Muscle of leg (tissue), 16 donors: ENCODE results near the gene PRKD1. TPM values are rescaled to one million over a fixed set of nuclear protein-coding genes. Genes with fewer than 3 reads are reported as not detected.

ENCODE experiments used
- DNase-seq: peaks from one replicate; pipeline ENCODE4 v3.0.0; 2013
- H3K27ac ChIP-seq: one replicate; pipeline ENCODE4 v1.5.1; 2013; ENCODE audit warnings: mild to moderate bottlenecking, low read length, control low read depth
- H3K27me3 ChIP-seq: one replicate; pipeline ENCODE4 v1.6.1; 2013; ENCODE audit warnings: low read length; ENCODE audit not compliant: control insufficient read depth, insufficient read depth
- H3K36me3 ChIP-seq: one replicate; pipeline ENCODE4 v1.6.1; 2013; ENCODE audit warnings: low read length; ENCODE audit not compliant: control insufficient read depth, insufficient read depth
- H3K4me1 ChIP-seq: one replicate; pipeline ENCODE4 v1.6.1; 2013; ENCODE audit warnings: low read length; ENCODE audit not compliant: control insufficient read depth, insufficient read depth
- H3K4me3 ChIP-seq: one replicate; pipeline ENCODE4 v1.5.1; 2013; ENCODE audit warnings: low read length, control low read depth
- H3K9me3 ChIP-seq: replicated peaks from 2 replicates; pipeline ENCODE4 v1.6.1; 2013; ENCODE audit warnings: low read depth, low read length; ENCODE audit not compliant: control insufficient read depth
- WGBS: methylation state at CpG from one replicate; pipeline ENCODE4 v1.1.5; 2013; ENCODE audit warnings: missing lambda C conversion rate; ENCODE audit not compliant: insufficient coverage; 5-methylcytosine and 5-hydroxymethylcytosine counted together
- long read RNA-seq, 11 donors: transcript quantifications; one replicate each; lab custom pipeline, GENCODE V29; 2026
- polyA plus RNA-seq, 8 donors: library from polyadenylated mRNA; unstranded; fragments of 120-200 nt; gene quantifications; one replicate each; pipeline versions ENCODE4 v1.2.1 to v1.2.3, GENCODE V29; 2013; ENCODE audit warnings: inconsistent platforms in 1 of 8, low replicate concordance in 1 of 8; ENCODE audit not compliant: insufficient read length in 8 of 8, insufficient read depth in 1 of 8
- total RNA-seq: library from RNA; stranded (reverse); fragments of 120-200 nt; gene quantifications from one replicate; pipeline ENCODE4 v1.2.4, GENCODE V29; 2013

The PRKD1 gene
- total RNA-seq (14.0 TPM), polyA plus RNA-seq (10 to 100 TPM; 15.8 to 31.2 (median 23.3) TPM)
- long read RNA-seq, donor 1, partial matches to known transcripts = 5 of 5 reads
- long read RNA-seq, donor 1, other reads (novel, unspliced or antisense) = 0 of 5 reads
- long read RNA-seq, donor 2 = 0 reads
- long read RNA-seq, donor 3, partial matches to known transcripts = 12 of 12 reads
- long read RNA-seq, donor 3, other reads (novel, unspliced or antisense) = 0 of 12 reads
- long read RNA-seq, donor 4, partial matches to known transcripts = 7 of 7 reads
- long read RNA-seq, donor 4, other reads (novel, unspliced or antisense) = 0 of 7 reads
- long read RNA-seq, donor 5, partial matches to known transcripts = 6 of 6 reads
- long read RNA-seq, donor 5, other reads (novel, unspliced or antisense) = 0 of 6 reads
- long read RNA-seq, donor 6, partial matches to known transcripts = 6 of 6 reads
- long read RNA-seq, donor 6, other reads (novel, unspliced or antisense) = 0 of 6 reads
- long read RNA-seq, donor 7 = 0 reads
- long read RNA-seq, donor 8 = 0 reads
- long read RNA-seq, donor 9 = 0 reads
- long read RNA-seq, donor 10 = 0 reads
- long read RNA-seq, donor 11 = 0 reads

GRCh38 chr14:29927376-29928116 is at the start of gene PRKD1:
PRKD1 (minus strand) TSS chr14:29927847.
- WGBS = under 1% methylated on average over 61 of the region's 91 CpGs
- H3K4me3 ChIP-seq = peak within 1 kb of the TSS; percentile 68
- H3K4me1 ChIP-seq = peaks cover 19% of the 10 kb centered on the region
- peak within 1 kb of the TSS; percentile 59 for H3K27ac ChIP-seq
- no peaks in the 10 kb centered on the region for H3K27me3 ChIP-seq
- DNase-seq = peak; percentile 93
- H3K36me3 ChIP-seq = no peaks in the 10 kb centered on the region
- no peaks in the 10 kb centered on the region for H3K9me3 ChIP-seq

- no peaks in the 10 kb centered on the region for H3K9me3 ChIP-seq
- no peak overlapping the region for H3K27ac ChIP-seq
- no peak for DNase-seq
- H3K4me3 ChIP-seq = no peak overlapping the region
- H3K4me1 ChIP-seq = no peaks in the 10 kb centered on the region
- WGBS = 96% methylated on average over 12 of the region's 15 CpGs
- no peaks in the 10 kb centered on the region for H3K27me3 ChIP-seq
- H3K36me3 ChIP-seq = no peaks in the 10 kb centered on the region
Observed at GRCh38 chr14:29971101-29971500, 43.5 kb upstream of the PRKD1 start.

- H3K27ac ChIP-seq = no peak overlapping the region
- no peaks in the 10 kb centered on the region for H3K36me3 ChIP-seq
- H3K9me3 ChIP-seq = no peaks in the 10 kb centered on the region
- WGBS = no CpG with 5 or more reads among the region's 3 CpGs
- no peaks in the 10 kb centered on the region for H3K4me1 ChIP-seq
- no peak for DNase-seq
- H3K27me3 ChIP-seq = no peaks in the 10 kb centered on the region
- H3K4me3 ChIP-seq = no peak overlapping the region
Observed at GRCh38 chr14:29955087-29955486, 27.4 kb upstream of the PRKD1 start.

GRCh38 chr14:29953501-29953900 is 25.9 kb upstream of the PRKD1 start:
- Histone ChIP-seq H3K27me3 (no peaks in the 10 kb centered on the region), H3K4me1 (no peaks in the 10 kb centered on the region), H3K36me3 (no peaks in the 10 kb centered on the region), H3K9me3 (no peaks in the 10 kb centered on the region), H3K27ac (no peak overlapping the region), H3K4me3 (no peak overlapping the region)
- no peak for DNase-seq
- WGBS = 100% methylated on average over 1 of the region's 6 CpGs

- Histone ChIP-seq H3K36me3 (no peaks in the 10 kb centered on the region), H3K27ac (no peak overlapping the region), H3K9me3 (no peaks in the 10 kb centered on the region), H3K4me3 (no peak overlapping the region), H3K4me1 (no peaks in the 10 kb centered on the region), H3K27me3 (no peaks in the 10 kb centered on the region)
- no peak for DNase-seq
Observed at GRCh38 chr14:29944091-29944490, 16.4 kb upstream of the PRKD1 start.

- WGBS = 26% methylated on average over 1 of the region's 2 CpGs
- no peaks in the 10 kb centered on the region for H3K9me3 ChIP-seq
Observed at GRCh38 chr14:29941401-29941800, 13.8 kb upstream of the PRKD1 start.

GRCh38 chr14:29940482-29940881 is 12.8 kb upstream of the PRKD1 start:
- Histone ChIP-seq H3K4me3 (no peak overlapping the region), H3K27ac (no peak overlapping the region), H3K9me3 (no peaks in the 10 kb centered on the region), H3K4me1 (no peaks in the 10 kb centered on the region), H3K36me3 (no peaks in the 10 kb centered on the region), H3K27me3 (no peaks in the 10 kb centered on the region)
- WGBS = no CpG with 5 or more reads among the region's 3 CpGs
- no peak for DNase-seq

More at GRCh38 chr14:29941401-29941800, 13.8 kb upstream of the PRKD1 start:
- no peaks in the 10 kb centered on the region for H3K4me1 ChIP-seq
- H3K4me3 ChIP-seq = no peak overlapping the region
- H3K27ac ChIP-seq = no peak overlapping the region
- no peaks in the 10 kb centered on the region for H3K36me3 ChIP-seq
- DNase-seq = no peak
- H3K27me3 ChIP-seq = no peaks in the 10 kb centered on the region

- Histone ChIP-seq H3K9me3 (no peaks in the 10 kb centered on the region), H3K27ac (no peak overlapping the region), H3K36me3 (no peaks in the 10 kb centered on the region), H3K4me1 (no peaks in the 10 kb centered on the region), H3K4me3 (no peak overlapping the region), H3K27me3 (no peaks in the 10 kb centered on the region)
- no peak for DNase-seq
- WGBS = no CpG with 5 or more reads among the region's 2 CpGs
Observed at GRCh38 chr14:29937116-29937515, 9.5 kb upstream of the PRKD1 start.

GRCh38 chr14:29930283-29930682 is 2.6 kb upstream of the PRKD1 start:
- Histone ChIP-seq H3K4me3 (no peak overlapping the region), H3K27ac (no peak overlapping the region), H3K27me3 (no peaks in the 10 kb centered on the region), H3K9me3 (no peaks in the 10 kb centered on the region), H3K4me1 (peaks cover 16% of the 10 kb centered on the region), H3K36me3 (no peaks in the 10 kb centered on the region)
- 93% methylated on average over 2 of the region's 2 CpGs for WGBS
- DNase-seq = no peak

- Histone ChIP-seq H3K27me3 (no peaks in the 10 kb centered on the region), H3K4me1 (peaks cover 19% of the 10 kb centered on the region), H3K36me3 (no peaks in the 10 kb centered on the region), H3K9me3 (no peaks in the 10 kb centered on the region), H3K27ac (peak overlapping the region; percentile 55), H3K4me3 (peak overlapping the region; percentile 55)
- peak; percentile 27 for DNase-seq
- WGBS = 2% methylated on average over 9 of the region's 23 CpGs
Observed at GRCh38 chr14:29928117-29928640, 532 bp upstream of the PRKD1 start.
